Natural killer cell (primary cell): ENCODE results near the gene CEACAM19. TPM values are rescaled to one million over a fixed set of nuclear protein-coding genes. Genes with fewer than 3 reads are reported as not detected.

Experiments
- ATAC-seq, 3 donors: fragments of 150-1000 bp in 2 of 3; fragments of 200-7000 bp in 1 of 3; cut with Tn5 transposase; 1 replicate in 1 of 3; 2 replicates in 2 of 3; pipeline ENCODE4 v1.10.0; 2021; ENCODE audit warnings: mild to moderate bottlenecking in 2 of 3, moderate library complexity in 2 of 3
- DNase-seq, 2 donors: peaks; one replicate each; pipeline versions ENCODE4 v3.0.0 to v3.0.0-alpha.2; 2013 to 2021; ENCODE audit warnings: mixed read lengths in 1 of 2
- H3K27ac ChIP-seq: one replicate; pipeline ENCODE4 v1.5.1; 2013; ENCODE audit warnings: mild to moderate bottlenecking, low read length
- H3K27me3 ChIP-seq: one replicate; pipeline ENCODE4 v1.6.1; 2013; ENCODE audit warnings: low read length; ENCODE audit not compliant: control insufficient read depth, insufficient read depth
- H3K36me3 ChIP-seq: one replicate; pipeline ENCODE4 v1.6.1; 2013; ENCODE audit warnings: low read length; ENCODE audit not compliant: control insufficient read depth, insufficient read depth
- H3K4me1 ChIP-seq: one replicate; pipeline ENCODE4 v1.6.1; 2013; ENCODE audit warnings: low read length; ENCODE audit not compliant: control insufficient read depth, insufficient read depth
- H3K4me3 ChIP-seq: one replicate; pipeline ENCODE4 v1.5.1; 2013; ENCODE audit warnings: low read length
- H3K9me3 ChIP-seq: one replicate; pipeline ENCODE4 v1.6.1; 2013; ENCODE audit warnings: low read length; ENCODE audit not compliant: control insufficient read depth, insufficient read depth
- H3K27ac Mint-ChIP-seq, 2 donors: one replicate each; pipeline ENCODE4 v1.8.0; 2022; ENCODE audit warnings: mild to moderate bottlenecking in 2 of 2, mixed read lengths in 2 of 2, moderate library complexity in 1 of 2
- H3K27me3 Mint-ChIP-seq, 2 donors: one replicate each; pipeline ENCODE4 v1.8.0; 2022; ENCODE audit warnings: low read depth in 2 of 2, mixed read lengths in 2 of 2
- H3K36me3 Mint-ChIP-seq: one replicate; pipeline ENCODE4 v1.8.0; 2022; ENCODE audit warnings: mixed read lengths
- H3K4me1 Mint-ChIP-seq, 2 donors: one replicate each; pipeline ENCODE4 v1.8.0; 2022; ENCODE audit warnings: mixed read lengths in 2 of 2
- H3K4me3 Mint-ChIP-seq: one replicate; pipeline ENCODE4 v1.8.0; 2022; ENCODE audit warnings: mild to moderate bottlenecking, moderate library complexity, mixed read lengths
- H3K9me3 Mint-ChIP-seq, 2 donors: one replicate each; pipeline ENCODE4 v1.8.0; 2022; ENCODE audit warnings: mixed read lengths in 2 of 2
- WGBS: methylation state at CpG from one replicate; pipeline ENCODE4 v1.1.7; 2013; ENCODE audit warnings: missing lambda C conversion rate; ENCODE audit not compliant: insufficient coverage; 5-methylcytosine and 5-hydroxymethylcytosine counted together
- intact Hi-C: fragments of 100-400 bp; cut with micrococcal nuclease; formaldehyde crosslinking; loops from one replicate; pipeline ENCODE4 v1.14.2; 2022
- total RNA-seq, 4 donors: library from RNA; stranded (reverse); fragments of 120-200 nt in 1 of 4; gene quantifications; one replicate each; pipeline versions ENCODE4 v1.2.3 to v1.2.4, GENCODE V29; 2013 to 2022
- TF ChIP-seq, protein P1 (sequence below): fragments of 200-600 bp; IDR thresholded peaks from one replicate; pipeline ENCODE4 v1.8.0; 2022; ENCODE audit warnings: antibody characterized with exemption

The CEACAM19 gene
- total RNA-seq, 3 donors from 2014 or later (not counting 1 experiment from before 2014, with no cell fraction given) = 2.6 to 4.1 (median 2.7) TPM

DNA sequence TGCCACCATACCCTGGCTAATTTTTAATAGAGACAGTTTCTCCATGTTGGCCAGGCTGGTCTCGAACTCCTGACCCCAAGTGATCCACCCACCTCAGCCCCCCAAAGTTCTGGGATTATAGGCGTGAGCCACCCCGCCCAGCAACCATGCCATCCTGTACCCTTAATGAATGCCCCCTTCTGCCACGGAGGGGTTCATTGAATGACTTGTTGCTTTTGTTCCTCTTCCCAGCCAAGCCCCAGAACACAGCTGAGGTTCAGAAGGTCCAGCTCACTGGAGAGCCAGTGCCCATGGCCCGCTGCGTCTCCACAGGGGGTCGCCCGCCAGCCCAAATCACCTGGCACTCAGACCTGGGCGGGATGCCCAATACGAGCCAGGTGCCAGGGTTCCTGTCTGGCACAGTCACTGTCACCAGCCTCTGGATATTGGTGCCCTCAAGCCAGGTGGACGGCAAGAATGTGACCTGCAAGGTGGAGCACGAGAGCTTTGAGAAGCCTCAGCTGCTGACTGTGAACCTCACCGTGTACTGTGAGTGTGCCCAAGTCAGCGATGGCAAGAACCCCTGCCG lies 21.6 kb upstream of the CEACAM19 start:
- Histone ChIP-seq H3K36me3 (peaks cover 2% of the 10 kb centered on the region), H3K9me3 (no peaks in the 10 kb centered on the region), H3K4me1 (peaks cover 6% of the 10 kb centered on the region), H3K27me3 (no peaks in the 10 kb centered on the region), H3K4me3 (no peak overlapping the region), H3K27ac (no peak overlapping the region)
- no peak for ATAC-seq
- peaks cover 0 to 1% of the 10 kb centered on the region in 2 donors for H3K4me1 Mint-ChIP-seq
- TF ChIP-seq, protein P1, sequence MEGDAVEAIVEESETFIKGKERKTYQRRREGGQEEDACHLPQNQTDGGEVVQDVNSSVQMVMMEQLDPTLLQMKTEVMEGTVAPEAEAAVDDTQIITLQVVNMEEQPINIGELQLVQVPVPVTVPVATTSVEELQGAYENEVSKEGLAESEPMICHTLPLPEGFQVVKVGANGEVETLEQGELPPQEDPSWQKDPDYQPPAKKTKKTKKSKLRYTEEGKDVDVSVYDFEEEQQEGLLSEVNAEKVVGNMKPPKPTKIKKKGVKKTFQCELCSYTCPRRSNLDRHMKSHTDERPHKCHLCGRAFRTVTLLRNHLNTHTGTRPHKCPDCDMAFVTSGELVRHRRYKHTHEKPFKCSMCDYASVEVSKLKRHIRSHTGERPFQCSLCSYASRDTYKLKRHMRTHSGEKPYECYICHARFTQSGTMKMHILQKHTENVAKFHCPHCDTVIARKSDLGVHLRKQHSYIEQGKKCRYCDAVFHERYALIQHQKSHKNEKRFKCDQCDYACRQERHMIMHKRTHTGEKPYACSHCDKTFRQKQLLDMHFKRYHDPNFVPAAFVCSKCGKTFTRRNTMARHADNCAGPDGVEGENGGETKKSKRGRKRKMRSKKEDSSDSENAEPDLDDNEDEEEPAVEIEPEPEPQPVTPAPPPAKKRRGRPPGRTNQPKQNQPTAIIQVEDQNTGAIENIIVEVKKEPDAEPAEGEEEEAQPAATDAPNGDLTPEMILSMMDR = no peak
- intact Hi-C loops = no loop called here
- 92% methylated on average over 15 of the region's 15 CpGs for WGBS
- no peak overlapping the region for H3K4me3 Mint-ChIP-seq
- H3K27me3 Mint-ChIP-seq = no peaks in the 10 kb centered on the region
- H3K36me3 Mint-ChIP-seq = no peaks in the 10 kb centered on the region
- no peaks in the 10 kb centered on the region for H3K9me3 Mint-ChIP-seq
- H3K27ac Mint-ChIP-seq = no peak overlapping the region
- no peak for DNase-seq

DNA sequence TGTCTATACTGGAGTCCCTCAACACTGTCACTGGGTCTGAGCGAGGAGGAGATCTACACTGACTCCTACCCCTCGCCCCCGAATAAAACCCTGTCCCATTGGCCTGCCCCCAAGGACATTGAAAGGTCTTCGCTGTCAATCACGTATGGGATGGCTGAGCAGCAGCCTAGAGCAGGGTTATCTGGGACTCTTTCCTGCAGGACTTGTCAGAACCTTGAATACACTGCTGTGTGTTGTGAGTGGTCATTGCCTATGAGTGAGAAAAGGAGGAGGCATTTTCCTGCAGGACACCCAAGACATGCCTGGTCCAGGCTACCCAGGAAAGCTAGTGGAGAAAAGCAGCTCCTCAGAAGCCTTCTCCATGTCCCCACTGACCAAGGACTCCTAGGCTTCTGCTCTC lies 17.9 kb upstream of the CEACAM19 start:
- WGBS = 95% methylated on average over 5 of the region's 5 CpGs

DNA sequence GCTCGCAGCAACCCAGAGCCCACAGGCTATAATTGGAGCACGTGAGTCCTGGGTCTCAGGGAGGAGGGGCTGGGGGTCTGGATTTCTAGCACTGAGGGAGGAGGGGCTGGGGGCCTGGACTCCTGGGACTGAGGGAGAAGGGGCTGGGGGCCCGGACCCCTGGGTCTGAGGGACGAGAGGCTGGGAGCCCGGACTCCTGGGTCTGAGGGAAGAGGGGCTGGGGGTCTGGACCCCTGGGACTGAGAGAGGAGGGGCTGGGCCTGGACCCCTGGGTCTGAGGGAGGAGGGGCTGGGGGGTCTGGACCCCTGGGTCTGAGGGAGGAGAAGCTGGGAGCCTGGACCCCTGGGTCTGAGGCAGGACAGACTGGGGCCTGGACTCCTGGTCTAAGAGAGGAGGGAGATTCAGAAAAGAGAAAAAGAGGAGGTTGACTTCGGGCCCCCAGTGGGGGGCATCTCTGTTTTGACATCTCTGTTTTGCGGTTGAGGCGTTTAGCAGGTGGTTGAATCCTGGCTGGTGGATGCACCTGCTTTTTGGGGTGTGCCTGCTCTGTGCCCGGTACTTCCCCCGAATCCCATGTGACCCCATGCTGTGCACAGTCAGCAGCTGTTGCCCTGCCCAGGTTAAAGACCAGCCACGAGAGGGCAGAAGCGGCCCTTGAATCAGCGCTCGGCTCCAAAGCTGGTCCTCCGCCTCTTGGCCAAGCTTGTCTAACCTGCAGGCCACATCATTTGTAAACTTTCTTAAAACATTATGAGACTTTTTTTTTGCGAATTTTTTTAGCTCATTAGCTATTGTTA lies 17.1 kb upstream of the CEACAM19 start:
- Histone ChIP-seq H3K4me1 (peaks cover 11% of the 10 kb centered on the region), H3K27ac (no peak overlapping the region), H3K27me3 (no peaks in the 10 kb centered on the region), H3K4me3 (no peak overlapping the region), H3K9me3 (no peaks in the 10 kb centered on the region), H3K36me3 (peaks cover 2% of the 10 kb centered on the region)
- H3K4me1 Mint-ChIP-seq = peaks cover 8% of the 10 kb centered on the region in 2 donors
- peak; percentile 78 to 97 (median 91) for ATAC-seq
- H3K4me3 Mint-ChIP-seq = no peak overlapping the region
- 36% methylated on average over 15 of the region's 16 CpGs for WGBS
- no peaks in the 10 kb centered on the region for H3K9me3 Mint-ChIP-seq
- peak; percentile 44 to 84 for DNase-seq
- intact Hi-C loops = no loop called here
- TF ChIP-seq, protein P1 = peak; percentile 37
- no peak overlapping the region for H3K27ac Mint-ChIP-seq
- no peaks in the 10 kb centered on the region for H3K27me3 Mint-ChIP-seq
- no peaks in the 10 kb centered on the region for H3K36me3 Mint-ChIP-seq

More for the DNA sequence above, 17.9 kb upstream of the CEACAM19 start:
- TF ChIP-seq, protein P1 = no peak
- H3K27ac Mint-ChIP-seq = peak overlapping the region in 1 of 2 donors; percentile 27
- no peaks in the 10 kb centered on the region for H3K9me3 Mint-ChIP-seq
- intact Hi-C loops = no loop called here
- no peak for ATAC-seq
- no peaks in the 10 kb centered on the region for H3K36me3 Mint-ChIP-seq
- peaks cover 2% of the 10 kb centered on the region for H3K36me3 ChIP-seq
- peaks cover 8% of the 10 kb centered on the region in 2 donors for H3K4me1 Mint-ChIP-seq
- H3K27me3 ChIP-seq = no peaks in the 10 kb centered on the region
- no peak overlapping the region for H3K4me3 Mint-ChIP-seq
- H3K27me3 Mint-ChIP-seq = no peaks in the 10 kb centered on the region
- no peak overlapping the region for H3K27ac ChIP-seq
- no peak for DNase-seq
- no peaks in the 10 kb centered on the region for H3K9me3 ChIP-seq
- no peak overlapping the region for H3K4me3 ChIP-seq
- H3K4me1 ChIP-seq = peaks cover 11% of the 10 kb centered on the region
